MG63 (cell line): Measurements from ENCODE around the gene TXNDC11. TPM values are rescaled to one million over a fixed set of nuclear protein-coding genes. Genes with fewer than 3 reads are reported as not detected.
"Not testable (repeated sequence)": the region's sequence is repeated elsewhere in the genome, so short reads cannot be mapped to it uniquely, and the experiment has no call there.

Experiments
- DNase-seq: peaks from one replicate; pipeline ENCODE4 v3.0.0-alpha.2; 2020
- H3K27me3 ChIP-seq: fragments of 250-450 bp; sonication (Bioruptor Pico); 2 replicates; pipeline ENCODE4 v1.5.1; 2020; ENCODE audit warnings: mild to moderate bottlenecking, moderate library complexity
- H3K36me3 ChIP-seq: fragments of 250-450 bp; sonication (Bioruptor Pico); 2 replicates; pipeline ENCODE4 v1.5.1; 2020; ENCODE audit warnings: mild to moderate bottlenecking, moderate library complexity
- H3K4me3 ChIP-seq: fragments of 250-450 bp; sonication (Bioruptor Pico); 2 replicates; pipeline ENCODE4 v1.5.1; 2020; ENCODE audit warnings: mild to moderate bottlenecking, moderate library complexity
- H3K9me3 ChIP-seq: fragments of 250-450 bp; sonication (Bioruptor Pico); 2 replicates; pipeline ENCODE4 v1.5.1; 2020; ENCODE audit warnings: mild to moderate bottlenecking, moderate library complexity
- total RNA-seq: library from RNA; depleted of rRNA; stranded (reverse); fragments of >200 nt; shearing (Covaris generic); gene quantifications from 2 replicates; pipeline ENCODE4 v1.2.3, GENCODE V29; 2014; ENCODE audit warnings: low replicate concordance; rRNA removed

TXNDC11 gene, protein sequence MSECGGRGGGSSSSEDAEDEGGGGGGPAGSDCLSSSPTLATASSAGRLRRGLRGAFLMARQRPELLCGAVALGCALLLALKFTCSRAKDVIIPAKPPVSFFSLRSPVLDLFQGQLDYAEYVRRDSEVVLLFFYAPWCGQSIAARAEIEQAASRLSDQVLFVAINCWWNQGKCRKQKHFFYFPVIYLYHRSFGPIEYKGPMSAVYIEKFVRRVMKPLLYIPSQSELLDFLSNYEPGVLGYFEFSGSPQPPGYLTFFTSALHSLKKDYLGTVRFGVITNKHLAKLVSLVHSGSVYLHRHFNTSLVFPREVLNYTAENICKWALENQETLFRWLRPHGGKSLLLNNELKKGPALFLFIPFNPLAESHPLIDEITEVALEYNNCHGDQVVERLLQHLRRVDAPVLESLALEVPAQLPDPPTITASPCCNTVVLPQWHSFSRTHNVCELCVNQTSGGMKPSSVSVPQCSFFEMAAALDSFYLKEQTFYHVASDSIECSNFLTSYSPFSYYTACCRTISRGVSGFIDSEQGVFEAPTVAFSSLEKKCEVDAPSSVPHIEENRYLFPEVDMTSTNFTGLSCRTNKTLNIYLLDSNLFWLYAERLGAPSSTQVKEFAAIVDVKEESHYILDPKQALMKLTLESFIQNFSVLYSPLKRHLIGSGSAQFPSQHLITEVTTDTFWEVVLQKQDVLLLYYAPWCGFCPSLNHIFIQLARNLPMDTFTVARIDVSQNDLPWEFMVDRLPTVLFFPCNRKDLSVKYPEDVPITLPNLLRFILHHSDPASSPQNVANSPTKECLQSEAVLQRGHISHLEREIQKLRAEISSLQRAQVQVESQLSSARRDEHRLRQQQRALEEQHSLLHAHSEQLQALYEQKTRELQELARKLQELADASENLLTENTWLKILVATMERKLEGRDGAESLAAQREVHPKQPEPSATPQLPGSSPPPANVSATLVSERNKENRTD
- total RNA-seq: 41.0 and 47.2 TPM in 2 replicates

DNA sequence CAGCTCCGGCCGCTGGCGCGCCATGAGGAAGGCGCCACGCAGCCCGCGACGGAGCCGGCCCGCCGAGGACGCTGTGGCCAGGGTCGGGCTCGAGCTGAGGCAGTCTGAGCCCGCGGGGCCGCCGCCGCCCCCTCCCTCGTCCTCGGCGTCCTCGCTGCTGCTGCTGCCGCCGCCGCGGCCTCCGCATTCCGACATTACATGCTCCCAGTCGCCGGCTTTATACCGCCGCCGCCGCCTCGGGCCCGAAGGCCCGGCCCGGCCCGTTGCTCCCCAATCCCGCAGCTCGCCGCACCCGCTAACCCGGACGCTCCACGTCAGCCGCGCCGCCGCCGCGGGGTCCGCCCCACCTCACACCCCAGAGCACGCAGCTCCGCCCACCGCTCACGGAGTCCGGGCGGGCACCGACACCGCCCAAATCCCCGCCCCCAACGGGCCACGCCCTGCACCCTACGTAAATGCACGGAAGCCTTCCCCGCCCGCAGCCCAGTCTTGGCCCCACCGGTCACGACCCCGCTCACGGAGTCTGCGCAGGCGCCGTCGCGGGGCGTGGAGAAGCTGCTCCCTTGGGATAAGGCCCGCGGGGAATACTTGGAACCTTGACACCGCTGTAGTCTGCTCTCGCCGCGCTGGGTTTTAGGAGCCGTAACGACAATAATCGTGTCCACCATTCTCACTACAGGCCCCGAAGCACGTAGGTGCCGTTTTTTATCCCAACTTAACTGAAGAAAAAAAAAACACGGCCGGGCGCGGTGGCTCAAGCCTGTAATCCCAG is at the start of gene TXNDC11:
Gene TXNDC11, minus strand, starts transcription at position 322 of the 772 bp plus-strand sequence. Its CDS starts 127 bp downstream, at position 195.
- Histone ChIP-seq H3K27me3 (no peaks in the 10 kb centered on the region), H3K36me3 (peaks cover 28% of the 10 kb centered on the region), H3K9me3 (no peaks in the 10 kb centered on the region), H3K4me3 (peak within 1 kb of the TSS; percentile 93)
- peak; percentile 99 for DNase-seq

DNA sequence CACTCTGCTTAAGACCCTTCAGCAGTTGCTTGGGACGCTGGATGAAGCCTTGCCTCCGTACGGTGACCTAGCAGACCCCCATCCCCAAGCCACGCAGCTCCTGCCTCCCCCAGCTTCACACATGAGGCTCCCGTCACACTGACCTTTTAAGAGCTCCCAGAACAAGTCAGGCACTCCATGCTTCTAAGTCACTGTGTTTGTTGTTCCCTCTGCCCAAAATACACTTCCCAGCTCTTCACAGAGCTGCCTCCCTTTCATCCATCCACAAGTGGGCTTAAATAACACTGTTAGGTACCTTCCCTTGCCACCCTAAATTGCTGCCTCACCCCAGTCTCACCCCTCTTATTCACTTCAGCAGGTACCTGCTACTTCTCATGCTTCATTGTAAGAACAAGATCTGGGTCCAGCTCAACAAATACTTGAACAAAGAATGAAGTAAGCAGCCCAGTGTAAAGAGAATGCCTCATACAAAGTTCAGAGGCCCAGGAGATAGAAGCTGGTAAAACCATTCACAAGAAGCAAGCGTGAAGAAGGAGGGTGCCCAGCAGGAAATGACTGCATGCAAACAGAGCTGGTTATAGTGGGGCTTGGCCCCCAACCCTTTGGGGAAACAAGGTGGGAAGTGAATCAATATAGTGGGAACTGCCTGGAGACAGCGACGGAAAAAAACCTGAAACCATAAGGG is 48.6 kb upstream of the TXNDC11 start:
- Histone ChIP-seq H3K27me3 (no peaks in the 10 kb centered on the region), H3K4me3 (no peak overlapping the region), H3K36me3 (peaks cover 64% of the 10 kb centered on the region), H3K9me3 (no peaks in the 10 kb centered on the region)
- DNase-seq: no peak

DNA sequence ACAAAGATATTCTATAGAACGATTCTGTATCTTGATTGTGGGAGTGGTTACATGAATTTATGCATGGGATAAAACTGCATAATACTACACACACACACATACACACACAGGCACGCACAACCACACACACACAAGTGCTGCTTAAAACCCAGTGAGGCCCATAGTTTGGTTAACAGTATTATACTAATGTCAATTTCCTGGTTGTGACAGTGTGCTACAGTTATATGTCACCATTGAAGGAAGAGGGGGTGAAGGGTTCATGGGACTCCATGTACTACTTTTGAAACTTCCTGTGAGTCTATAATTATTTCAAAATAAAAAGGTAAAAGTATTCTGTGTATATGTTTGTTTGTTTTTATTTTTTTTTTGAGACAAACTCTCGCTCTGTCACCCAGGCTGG is 46.3 kb upstream of the TXNDC11 start:
- H3K9me3 ChIP-seq: no peaks in the 10 kb centered on the region

DNA sequence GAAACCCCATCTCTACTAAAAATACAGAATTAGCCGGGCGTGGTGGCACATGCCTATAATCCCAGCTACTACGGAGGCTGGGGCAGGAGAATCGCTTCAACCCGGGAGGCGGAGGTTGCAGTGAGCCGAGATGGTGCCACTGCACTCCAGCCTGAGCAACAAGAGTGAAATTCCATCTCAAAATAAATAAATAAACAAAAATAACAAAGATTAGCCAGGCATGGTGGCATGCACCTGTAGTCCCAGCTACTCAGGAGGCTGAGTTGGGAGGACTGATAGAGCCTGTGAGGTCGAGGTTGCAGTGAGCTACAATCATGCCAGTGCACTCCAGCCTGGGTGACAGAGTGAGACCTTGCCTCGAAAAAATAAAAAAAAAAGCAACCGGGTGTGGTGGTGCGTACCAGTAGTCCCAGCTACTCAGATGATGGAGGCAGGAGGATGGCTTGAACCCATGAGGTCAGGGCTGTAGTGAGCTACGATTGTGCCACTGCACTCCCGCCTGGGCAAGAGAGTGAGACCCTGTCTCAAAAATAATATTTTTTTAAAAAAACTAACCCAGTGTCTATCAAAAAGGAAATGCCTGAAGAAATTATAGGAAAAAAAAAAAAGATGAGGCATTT is 42.4 kb upstream of the TXNDC11 start:
- H3K9me3 ChIP-seq, H3K4me3 ChIP-seq, DNase-seq, H3K27me3 ChIP-seq: not testable (repeated sequence)
- H3K36me3 ChIP-seq: peaks cover 32% of the 10 kb centered on the region

More for the DNA sequence above, 46.3 kb upstream of the TXNDC11 start:
- peaks cover 46% of the 10 kb centered on the region for H3K36me3 ChIP-seq
- no peak overlapping the region for H3K4me3 ChIP-seq
- H3K27me3 ChIP-seq: no peaks in the 10 kb centered on the region
- DNase-seq: no peak

DNA sequence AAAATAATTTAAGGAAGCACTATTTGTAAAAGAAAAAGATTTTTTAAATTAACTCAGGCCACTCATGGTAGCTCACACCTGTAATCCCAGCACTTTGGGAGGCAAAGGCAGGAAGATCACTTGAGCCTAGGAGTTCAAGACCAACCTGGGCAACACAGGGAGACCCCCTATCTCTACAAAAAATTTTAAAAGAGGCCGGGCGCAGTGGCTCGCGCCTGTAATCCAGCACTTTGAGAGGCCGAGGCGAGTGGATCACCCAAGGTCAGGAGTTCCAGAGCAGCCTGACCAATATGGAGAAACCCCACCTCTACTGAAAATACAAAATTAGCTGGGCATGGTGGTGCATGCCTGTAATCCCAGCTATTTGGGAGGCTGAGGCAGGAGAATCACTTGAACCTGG is 41.7 kb upstream of the TXNDC11 start:
- DNase-seq, H3K4me3 ChIP-seq, H3K9me3 ChIP-seq, H3K27me3 ChIP-seq: not testable (repeated sequence)
- H3K36me3 ChIP-seq: peaks cover 34% of the 10 kb centered on the region

DNA sequence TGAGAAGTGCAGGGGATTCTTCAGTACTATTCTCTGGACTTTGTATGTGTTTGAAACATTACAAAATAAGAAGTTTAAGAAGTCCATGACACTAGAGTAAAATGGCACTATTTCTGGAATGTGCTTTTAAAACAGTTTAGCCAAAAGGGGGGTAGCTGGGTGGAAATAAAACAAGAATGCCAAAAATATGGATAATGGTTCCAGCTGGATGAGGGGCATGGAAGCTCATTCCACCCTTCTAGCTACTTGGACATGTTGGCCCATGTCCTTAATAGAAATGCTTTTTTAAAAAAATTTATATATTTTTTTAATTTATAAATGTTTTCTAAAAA is 41.3 kb upstream of the TXNDC11 start:
- Histone ChIP-seq H3K27me3 (no peaks in the 10 kb centered on the region), H3K4me3 (no peak overlapping the region), H3K9me3 (no peaks in the 10 kb centered on the region), H3K36me3 (peaks cover 35% of the 10 kb centered on the region)
- no peak for DNase-seq

DNA sequence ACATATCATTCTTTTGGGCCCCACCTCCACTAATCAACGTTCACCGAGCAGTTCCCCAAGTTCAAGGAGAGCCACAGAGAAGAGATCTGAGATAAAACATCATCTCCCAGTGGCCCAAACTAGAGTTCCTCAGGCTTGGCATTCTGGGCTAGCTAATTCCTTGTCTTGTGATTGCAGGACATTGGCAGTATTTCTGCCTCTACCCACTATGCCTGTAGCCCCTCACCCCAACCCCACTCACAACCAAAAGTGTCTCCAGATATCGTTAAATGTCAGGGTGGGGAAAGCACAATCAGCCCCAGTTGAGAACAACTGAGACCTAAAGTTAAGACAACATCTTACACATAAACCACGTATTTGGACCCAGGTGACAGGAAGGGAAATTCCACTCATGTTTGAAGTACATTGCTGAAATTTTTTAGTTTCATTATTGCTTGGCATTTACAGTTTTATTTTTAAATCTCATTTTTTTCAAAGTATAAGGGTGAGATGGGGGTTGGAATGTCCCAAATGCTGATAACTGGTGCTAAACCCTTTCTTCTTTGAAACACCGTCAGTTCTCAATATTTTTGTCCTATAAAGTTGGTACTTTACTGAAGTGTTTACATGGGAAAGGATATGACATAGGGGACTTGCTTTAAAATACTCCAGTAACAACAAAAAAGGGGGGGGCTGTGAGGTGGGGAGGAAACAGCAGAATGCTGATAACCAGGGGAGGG is 40.8 kb upstream of the TXNDC11 start:
- no peaks in the 10 kb centered on the region for H3K9me3 ChIP-seq
- no peak for DNase-seq
- no peak overlapping the region for H3K4me3 ChIP-seq
- H3K36me3 ChIP-seq: peaks cover 41% of the 10 kb centered on the region
- H3K27me3 ChIP-seq: no peaks in the 10 kb centered on the region

DNA sequence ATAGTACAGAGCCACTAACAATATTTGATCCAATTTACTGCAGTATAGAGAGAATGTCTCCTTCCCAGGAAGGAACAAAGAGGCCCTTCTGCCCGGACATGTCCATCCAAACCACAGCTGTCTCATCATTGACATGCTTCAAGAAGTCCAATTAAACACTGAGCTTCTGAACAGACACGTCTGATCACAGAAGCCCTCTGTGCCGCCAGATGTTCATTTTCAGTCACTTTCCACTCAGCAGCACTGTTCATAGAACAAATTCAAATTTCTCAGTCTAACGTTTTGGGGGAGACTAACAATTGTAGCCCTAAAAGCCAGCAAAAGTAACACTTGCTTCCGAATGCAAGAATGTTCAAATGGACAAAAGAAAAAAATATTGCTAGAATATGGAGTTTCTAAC is 39.1 kb upstream of the TXNDC11 start:
- Histone ChIP-seq H3K9me3 (no peaks in the 10 kb centered on the region), H3K36me3 (peaks cover 54% of the 10 kb centered on the region), H3K4me3 (no peak overlapping the region), H3K27me3 (no peaks in the 10 kb centered on the region)
- peak; percentile 12 for DNase-seq

DNA sequence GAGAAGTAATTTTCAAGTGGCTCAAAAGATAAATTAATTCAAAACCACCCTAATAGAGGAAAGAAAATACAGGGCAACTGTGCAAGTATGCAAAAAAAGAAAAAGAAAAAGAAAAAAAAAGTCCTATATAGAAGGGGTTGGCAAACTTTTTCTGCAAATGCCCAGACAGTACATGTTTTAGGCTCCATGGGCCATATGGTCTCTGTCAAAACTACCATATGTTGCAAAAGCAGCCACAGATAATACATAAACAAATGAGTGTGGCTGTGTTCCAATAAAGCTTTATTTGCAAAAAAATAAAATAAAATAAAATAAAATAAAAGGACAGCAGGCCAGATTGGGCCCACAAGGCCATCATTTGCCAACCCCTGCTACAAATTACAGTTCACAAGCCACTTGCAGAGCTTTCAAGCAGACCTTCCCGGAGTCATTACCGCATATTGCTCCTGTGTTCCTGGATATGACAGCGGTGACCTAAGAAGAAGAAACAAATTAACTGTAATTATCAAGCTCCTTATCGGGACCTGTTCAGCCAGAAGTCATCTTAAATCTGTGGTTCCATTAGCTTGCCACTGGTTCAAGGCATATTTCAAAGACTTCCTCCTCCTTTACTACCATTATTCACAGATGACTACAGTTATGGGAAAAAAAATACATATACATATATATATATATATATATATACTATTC is 38.5 kb upstream of the TXNDC11 start:
- Histone ChIP-seq H3K4me3 (no peak overlapping the region), H3K36me3 (peaks cover 59% of the 10 kb centered on the region), H3K9me3 (no peaks in the 10 kb centered on the region), H3K27me3 (no peaks in the 10 kb centered on the region)
- no peak for DNase-seq

DNA sequence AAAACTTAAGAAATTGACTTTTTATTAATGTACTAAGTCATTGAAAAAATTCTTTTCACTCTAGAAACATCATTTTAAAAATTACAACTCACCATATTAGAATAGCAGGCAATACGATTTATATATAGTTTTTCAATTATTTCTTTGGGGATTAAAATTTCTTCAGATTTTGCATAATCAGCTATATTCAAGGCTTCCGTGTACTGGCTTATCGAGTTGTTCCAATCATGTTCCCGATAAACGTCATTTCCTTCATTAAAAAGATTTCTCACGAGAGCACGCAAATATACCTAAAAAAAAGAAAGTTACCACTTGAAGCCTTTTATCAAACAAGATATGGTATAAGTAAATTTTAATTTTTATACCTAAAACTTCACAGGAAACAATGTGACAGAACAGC is 36.4 kb upstream of the TXNDC11 start:
- no peak overlapping the region for H3K4me3 ChIP-seq
- H3K36me3 ChIP-seq: peaks cover 75% of the 10 kb centered on the region
- H3K9me3 ChIP-seq: no peaks in the 10 kb centered on the region
- DNase-seq: no peak
- H3K27me3 ChIP-seq: no peaks in the 10 kb centered on the region

DNA sequence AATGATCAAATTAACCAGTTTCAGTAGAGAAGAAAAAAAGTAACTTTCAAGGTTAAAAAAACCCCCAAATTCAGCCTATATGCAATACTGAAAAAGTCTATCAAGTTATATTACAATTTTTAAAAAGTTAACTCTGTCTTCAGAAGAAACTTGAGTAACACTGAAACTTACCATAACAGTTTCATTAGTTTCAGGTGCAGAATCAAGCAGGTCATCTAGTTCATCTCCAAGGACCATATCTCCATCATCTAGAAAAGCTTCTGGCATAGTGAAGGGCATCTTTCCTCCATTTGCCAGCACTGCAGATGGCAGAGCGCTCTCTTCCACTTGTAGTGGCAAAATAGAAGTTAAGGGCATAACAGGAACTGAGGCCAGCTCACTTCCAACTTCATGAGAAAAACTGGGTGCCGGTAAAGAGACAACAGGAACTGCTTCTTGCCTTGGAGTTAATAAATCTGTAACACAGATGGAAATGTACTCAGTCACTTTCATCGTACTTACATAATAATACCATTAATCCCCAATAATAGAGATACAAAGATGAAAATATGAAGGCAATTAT is 31.5 kb upstream of the TXNDC11 start:
- H3K36me3 ChIP-seq: peaks cover 90% of the 10 kb centered on the region
- no peak for DNase-seq
- no peaks in the 10 kb centered on the region for H3K27me3 ChIP-seq
- H3K4me3 ChIP-seq: no peak overlapping the region
- no peaks in the 10 kb centered on the region for H3K9me3 ChIP-seq

DNA sequence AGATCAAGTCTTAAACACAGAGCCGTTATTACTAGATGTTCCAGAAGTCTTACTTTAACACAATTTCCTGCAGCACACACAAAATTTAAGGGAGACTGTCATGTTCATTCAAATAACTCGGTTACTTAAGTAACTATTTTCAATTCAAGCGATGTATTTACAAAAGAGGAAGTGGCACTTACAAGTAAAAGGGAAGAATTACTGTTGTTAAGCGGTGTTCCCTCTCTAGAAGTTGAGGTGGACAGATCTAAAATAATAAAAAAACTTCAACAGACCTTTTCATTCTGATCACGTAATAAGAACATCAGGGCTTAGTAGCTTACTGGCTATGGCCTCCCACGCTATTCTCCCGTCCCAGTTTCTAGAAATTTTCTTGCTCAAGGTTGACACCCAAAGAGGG is 26.2 kb upstream of the TXNDC11 start:
- DNase-seq: no peak
- no peaks in the 10 kb centered on the region for H3K27me3 ChIP-seq
- H3K4me3 ChIP-seq: no peak overlapping the region
- H3K9me3 ChIP-seq: no peaks in the 10 kb centered on the region
- H3K36me3 ChIP-seq: peaks cover 93% of the 10 kb centered on the region

DNA sequence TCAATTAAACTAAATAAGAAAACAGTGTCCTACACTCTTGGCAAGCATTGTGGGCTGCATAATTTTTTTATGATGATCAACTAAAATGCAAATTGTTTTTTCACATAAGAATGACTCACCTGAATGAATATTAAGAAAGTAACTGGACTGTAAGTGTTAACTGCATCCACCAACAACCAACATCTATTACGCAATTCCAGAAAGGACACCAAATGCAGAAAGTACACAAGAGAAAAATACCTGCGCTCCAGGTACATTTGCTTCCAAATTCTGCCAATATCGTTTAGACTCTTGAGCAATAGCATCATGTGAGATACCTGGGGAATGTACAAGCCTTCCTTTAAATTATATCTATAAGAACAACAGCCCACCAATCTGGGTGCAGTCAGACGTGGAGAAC is 19.8 kb upstream of the TXNDC11 start:
- no peak for DNase-seq
- H3K36me3 ChIP-seq: peaks cover 94% of the 10 kb centered on the region

DNA sequence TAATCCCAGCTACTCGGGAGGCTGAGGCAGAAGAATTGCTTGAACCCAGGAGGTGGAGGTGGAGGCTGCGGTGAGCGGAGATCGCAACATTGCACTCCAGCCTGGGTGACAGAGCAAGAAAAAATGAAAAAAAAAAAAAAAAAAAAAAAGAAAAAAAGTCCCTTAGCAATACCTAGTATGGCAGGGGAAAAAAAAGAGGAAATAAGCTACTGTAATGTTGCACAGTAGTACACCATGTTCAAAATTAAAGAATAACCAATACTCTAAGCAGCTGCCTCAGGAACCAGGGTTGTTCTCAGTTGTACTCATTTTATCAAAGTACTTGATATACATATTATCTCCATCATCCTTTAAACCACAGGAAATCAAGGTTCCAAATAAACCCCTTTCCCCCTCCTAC is 17.3 kb upstream of the TXNDC11 start:
- no peaks in the 10 kb centered on the region for H3K27me3 ChIP-seq
- H3K9me3 ChIP-seq: no peaks in the 10 kb centered on the region
- DNase-seq: no peak
- H3K36me3 ChIP-seq: peaks cover 94% of the 10 kb centered on the region
- no peak overlapping the region for H3K4me3 ChIP-seq

More for the DNA sequence above, 19.8 kb upstream of the TXNDC11 start:
- H3K4me3 ChIP-seq: no peak overlapping the region
- H3K9me3 ChIP-seq: no peaks in the 10 kb centered on the region
- H3K27me3 ChIP-seq: no peaks in the 10 kb centered on the region
